ENCODE measurements around the gene MAP3K6. TPM values are rescaled to one million over a fixed set of nuclear protein-coding genes. Genes with fewer than 3 reads are reported as not detected.

MAP3K6 gene
- total RNA-seq, 1 experiment from 2014 or later: 7.7 TPM

GRCh38 chr1:27361553-27361952 lies 5.2 kb downstream of the MAP3K6 start:
- Mint-ChIP-seq H3K9me3 (no peaks in the 10 kb centered on the region; a peak in 1 of 5 replicates), H3K27ac (no peak overlapping the region; a peak in 1 of 7 replicates), H3K4me1 (peaks cover 22 to 38% of the 10 kb centered on the region in 2 experiments), H3K27me3 (ENCODE audit: low read depth) (peaks cover 64% of the 10 kb centered on the region), H3K36me3 (ENCODE audit: insufficient read depth in 1 of 3, low read depth in 3 of 3) (peaks cover 0 to 5% (median 3%) of the 10 kb centered on the region in 3 experiments; a peak in 4 of 7 replicates), H3K4me3 (peak overlapping the region; percentile 70 to 81; a peak in 4 of 5 replicates)
- Histone ChIP-seq H4K91ac (ENCODE audit: insufficient read length, low read depth, low read length) (no peak overlapping the region), H4K20me1 (ENCODE audit: control insufficient read depth, insufficient read depth, insufficient read length) (peaks cover 6% of the 10 kb centered on the region), H3K79me2 (ENCODE audit: insufficient read depth, low read length) (no peaks in the 10 kb centered on the region), H3K4me1 (ENCODE audit: insufficient read depth, low read length) (peaks cover 3% of the 10 kb centered on the region; the same call in 1 of the 2 replicates), H3K27me3 (ENCODE audit: insufficient read depth, low read length) (peaks cover 19% of the 10 kb centered on the region; the same call in 1 of the 2 replicates), H2AFZ (ENCODE audit: low read length) (no peak overlapping the region), H3K18ac (ENCODE audit: insufficient read length, low read depth, low read length) (no peak overlapping the region), H3K23ac (ENCODE audit: insufficient read length, low read depth, low read length) (no peak overlapping the region), H3K9ac (ENCODE audit: extremely low read depth, insufficient read length, low read length) (no peak overlapping the region), H4K5ac (ENCODE audit: insufficient read length, low read depth, low read length) (no peak overlapping the region), H2BK15ac (ENCODE audit: low read depth, low read length) (no peak overlapping the region), H3K23me2 (ENCODE audit: insufficient read length, low read depth, low read length, poor library complexity, severe bottlenecking) (peaks cover 13% of the 10 kb centered on the region), H3K79me1 (ENCODE audit: insufficient read depth, low read depth, low read length, poor library complexity, severe bottlenecking) (no peaks in the 10 kb centered on the region), H3K4me2 (ENCODE audit: insufficient read depth, insufficient read length, low read length) (no peak overlapping the region), H3K4ac (ENCODE audit: low read depth, low read length) (no peak overlapping the region), H3K27ac (ENCODE audit: insufficient read length, low read depth, low read length) (no peak overlapping the region), H4K8ac (replicated peaks; ENCODE audit: insufficient read length, low read depth, low read length) (no peak overlapping the region), H2AK5ac (ENCODE audit: insufficient read length, low read length) (no peak overlapping the region), H2BK12ac (ENCODE audit: insufficient read length, low read depth, low read length) (no peak overlapping the region), H3K14ac (ENCODE audit: insufficient read depth, low read length) (no peak overlapping the region), H2BK20ac (ENCODE audit: low read depth, low read length, poor library complexity, severe bottlenecking) (no peak overlapping the region), H3T11ph (ENCODE audit: low read length) (no peak overlapping the region), H2BK120ac (ENCODE audit: low read depth, low read length, poor library complexity, severe bottlenecking) (no peak overlapping the region), H2BK5ac (ENCODE audit: insufficient read length, low read length) (no peak overlapping the region), H3K56ac (ENCODE audit: insufficient read length, low read depth, low read length) (no peak overlapping the region), H3K9me3 (ENCODE audit: control insufficient read depth, low read depth, low read length) (no peaks in the 10 kb centered on the region)
- no peak for DNase-seq
- no peak for TF ChIP-seq CTCF (conservative IDR thresholded peaks at IDR 0.05)
- WGBS (ENCODE audit: extremely low coverage, insufficient read length, low lambda C conversion rate): no CpG with 5 or more reads among the region's 8 CpGs

All from H9 (cell line).